Ovary (tissue), 9 donors: ENCODE results near the gene FXYD4. TPM values are rescaled to one million over a fixed set of nuclear protein-coding genes. Genes with fewer than 3 reads are reported as not detected.
"Not testable (repeated sequence)": the region's sequence is repeated elsewhere in the genome, so short reads cannot be mapped to it uniquely, and the experiment has no call there.

ENCODE experiments used
- DNase-seq, 5 donors: peaks; one replicate each; pipeline ENCODE4 v3.0.0-alpha.2; 2019 to 2020
- H3K27ac ChIP-seq, 2 donors: fragments of 200-600 bp; one replicate each; pipeline versions ENCODE4 v1.5.1 to v1.8.0; 2019 to 2022
- H3K27me3 ChIP-seq: fragments of 200-600 bp; one replicate; pipeline ENCODE4 v1.8.0; 2022
- H3K36me3 ChIP-seq: fragments of 200-600 bp; sonication (generic); one replicate; pipeline ENCODE4 v1.5.1; 2019
- H3K4me1 ChIP-seq: one replicate; pipeline ENCODE4 v1.8.1; 2013; ENCODE audit warnings: mild to moderate bottlenecking, moderate library complexity; ENCODE audit not compliant: insufficient read depth
- H3K4me3 ChIP-seq: fragments of 200-600 bp; sonication (generic); one replicate; pipeline ENCODE4 v1.5.1; 2017
- H3K9me3 ChIP-seq, 2 donors: fragments of 200-600 bp in 1 of 2; sonication (generic) in 1 of 2; one replicate each; pipeline versions ENCODE4 v1.5.1 to v1.8.1; 2013 to 2019; ENCODE audit warnings: mild to moderate bottlenecking in 1 of 2, moderate library complexity in 1 of 2
- EP300 ChIP-seq: sonication (generic); formaldehyde crosslinking; IDR thresholded peaks from one replicate; pipeline ENCODE4 v1.6.1; 2017; ENCODE audit warnings: antibody characterized with exemption
- POLR2A ChIP-seq: fragments of 450-650 bp; IDR thresholded peaks from one replicate; pipeline ENCODE4 v1.6.1; 2017; ENCODE audit warnings: antibody characterized with exemption, mild to moderate bottlenecking, moderate library complexity
- WGBS, 3 donors: extraction: QIAGEN DNeasy Blood & Tissue Kit in 1 of 3; methylation state at CpG; one replicate each; pipeline versions ENCODE4 v1.1.5 to v1.1.7; 2013 to 2017; 5-methylcytosine and 5-hydroxymethylcytosine counted together
- intact Hi-C, 4 donors: fragments of 100-400 bp; cut with DNase I; formaldehyde crosslinking; loops; one replicate each; pipeline versions ENCODE4 v1.11.0 to v1.15.1; 2022 to 2023
- polyA plus RNA-seq, 2 donors: library from polyadenylated mRNA; stranded (reverse); fragments of 200-250 nt in 1 of 2; fragments of 350-450 nt in 1 of 2; fragmentation: Illumina TruSeq in 1 of 2; extraction: RNeasy Lipid Tissue Mini Kit (QIAGEN cat#74804) in 1 of 2; gene quantifications; one replicate each; pipeline ENCODE4 v1.2.3, GENCODE V29; 2013 to 2014
- total RNA-seq, 7 donors: library from RNA; depleted of rRNA in 2 of 7; stranded (reverse); fragments of >200 nt in 2 of 7; fragmentation: NEBNext Ultra II Directional in 3 of 7; extraction: Animal tissue kit (Norgen Biotek cat#: 25700) in 3 of 7; gene quantifications; one replicate each; pipeline versions ENCODE4 v1.1.0 to v1.2.4, GENCODE V29; 2016 to 2023
- TF ChIP-seq, protein P1 (sequence below), 3 donors: fragments of 450-650 bp in 2 of 3; fragments of 200-600 bp in 1 of 3; IDR thresholded peaks; one replicate each; pipeline versions ENCODE4 v1.5.1 to v1.8.0; 2016 to 2022; ENCODE audit warnings: antibody characterized with exemption in 3 of 3, mild to moderate bottlenecking in 1 of 3
- donor health status: DM: no; HTN: no; CAD: no; lungs with moderate emphysema.
- donor health status: DM: no; HTN: no; CAD: no.
- donor health status: Bipolar disorder and iron deficiency.
- donor health status: DM: yes; HTN: yes; CAD: no.
- donor health status: DM: no; HTN: no; CAD: no.
- donor health status: DM: yes; HTN: yes; CAD: no.

Gene FXYD4
- total and polyA plus RNA-seq, 9 donors = not detected

DNA sequence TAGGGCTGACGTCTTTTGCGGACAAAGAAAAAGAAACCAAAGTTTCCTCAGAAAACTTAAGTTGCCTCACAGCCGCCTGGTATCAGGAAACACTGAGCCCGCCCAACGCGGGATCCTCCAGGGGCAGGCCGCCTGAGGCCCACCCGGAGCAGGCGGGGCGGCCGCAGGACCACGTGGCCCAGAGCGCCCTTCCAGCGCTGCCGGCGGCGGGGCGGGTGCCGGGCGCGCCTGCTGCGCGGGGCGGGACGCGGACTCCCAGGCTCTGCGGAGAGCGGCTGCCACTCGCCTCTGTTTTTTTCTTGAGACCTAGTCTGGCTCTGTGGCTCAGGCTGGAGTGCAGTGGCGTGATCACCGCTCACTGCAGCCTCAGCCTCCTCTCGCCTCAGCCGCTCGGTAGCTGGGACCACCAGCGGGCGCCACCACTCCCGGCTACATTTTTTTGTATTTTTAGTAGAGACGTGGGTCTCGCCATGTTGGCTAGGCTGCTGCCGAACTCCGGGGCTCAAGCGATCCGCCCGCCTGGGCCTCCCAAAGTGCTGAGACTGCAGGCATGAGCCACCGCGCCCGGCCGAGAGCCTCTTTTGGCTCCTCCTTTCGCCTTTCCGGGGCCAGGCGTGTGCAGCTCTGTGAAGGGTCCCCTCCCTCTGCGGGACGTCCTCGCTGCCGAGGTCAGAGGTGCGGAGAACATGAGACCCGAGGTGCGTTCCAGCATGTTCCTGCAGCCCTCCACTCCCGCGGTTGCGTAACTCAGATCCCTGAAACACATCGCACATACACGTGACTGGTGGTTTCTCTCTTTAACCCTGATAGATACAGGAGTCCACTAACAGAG, 49.1 kb downstream of the FXYD4 start:
- DNase-seq = peak; percentile 87 to 92 (median 91)
- TF ChIP-seq, protein P1, sequence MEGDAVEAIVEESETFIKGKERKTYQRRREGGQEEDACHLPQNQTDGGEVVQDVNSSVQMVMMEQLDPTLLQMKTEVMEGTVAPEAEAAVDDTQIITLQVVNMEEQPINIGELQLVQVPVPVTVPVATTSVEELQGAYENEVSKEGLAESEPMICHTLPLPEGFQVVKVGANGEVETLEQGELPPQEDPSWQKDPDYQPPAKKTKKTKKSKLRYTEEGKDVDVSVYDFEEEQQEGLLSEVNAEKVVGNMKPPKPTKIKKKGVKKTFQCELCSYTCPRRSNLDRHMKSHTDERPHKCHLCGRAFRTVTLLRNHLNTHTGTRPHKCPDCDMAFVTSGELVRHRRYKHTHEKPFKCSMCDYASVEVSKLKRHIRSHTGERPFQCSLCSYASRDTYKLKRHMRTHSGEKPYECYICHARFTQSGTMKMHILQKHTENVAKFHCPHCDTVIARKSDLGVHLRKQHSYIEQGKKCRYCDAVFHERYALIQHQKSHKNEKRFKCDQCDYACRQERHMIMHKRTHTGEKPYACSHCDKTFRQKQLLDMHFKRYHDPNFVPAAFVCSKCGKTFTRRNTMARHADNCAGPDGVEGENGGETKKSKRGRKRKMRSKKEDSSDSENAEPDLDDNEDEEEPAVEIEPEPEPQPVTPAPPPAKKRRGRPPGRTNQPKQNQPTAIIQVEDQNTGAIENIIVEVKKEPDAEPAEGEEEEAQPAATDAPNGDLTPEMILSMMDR (IDR thresholded peaks at IDR 0.05) = no peak
- TF ChIP-seq POLR2A (peak; percentile 66), EP300 (peak; percentile 57)
- WGBS, 3 donors = 0 to 1% (median 0%) methylated on average over 58 to 63 of the region's 63 CpGs
- Histone ChIP-seq H3K4me3 (peak overlapping the region; percentile 69), H3K27ac (peak overlapping the region; percentile 90), H3K9me3 (no peaks in the 10 kb centered on the region), H3K36me3 (no peaks in the 10 kb centered on the region), H3K4me1 (peaks cover 5% of the 10 kb centered on the region), H3K27me3 (no peaks in the 10 kb centered on the region)
- intact Hi-C loops = loop anchor here in 2 of 4 donors (2.0 kb wide), 2 partner anchors 14 to 16 kb away; partner anchors contain the start of gene ZNF487 (in 1 of the 2)

DNA sequence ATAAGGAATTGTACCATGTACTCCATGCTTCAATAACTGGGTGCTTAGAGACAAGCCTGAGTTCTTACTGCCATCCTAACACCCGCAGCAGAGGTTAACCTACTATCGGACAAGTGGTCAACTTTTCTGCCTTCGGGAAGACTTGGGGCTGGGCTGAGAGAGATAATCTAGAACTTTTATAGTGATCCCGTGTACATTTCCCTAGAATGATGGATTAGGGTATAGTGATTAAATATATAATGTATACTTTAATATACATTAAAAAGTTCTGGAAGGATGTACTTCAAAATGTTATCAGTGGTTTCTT, 49.7 kb downstream of the FXYD4 start:
- intact Hi-C loops = loop anchor here in 2 of 4 donors (2.0 kb wide), 2 partner anchors 14 to 16 kb away; partner anchors contain the start of gene ZNF487 (in 1 of the 2)
- H3K4me3 ChIP-seq = peak overlapping the region; percentile 69
- no peaks in the 10 kb centered on the region for H3K27me3 ChIP-seq
- H3K4me1 ChIP-seq = peaks cover 5% of the 10 kb centered on the region
- TF ChIP-seq, protein P1 (IDR thresholded peaks at IDR 0.05) = no peak
- TF ChIP-seq EP300 = no peak
- TF ChIP-seq POLR2A = no peak
- no peaks in the 10 kb centered on the region for H3K36me3 ChIP-seq
- WGBS, 3 donors = 6 to 11% (median 9%) methylated on average over 4 of the region's 4 CpGs
- DNase-seq = no peak
- no peaks in the 10 kb centered on the region for H3K9me3 ChIP-seq
- H3K27ac ChIP-seq = peak overlapping the region; percentile 90

DNA sequence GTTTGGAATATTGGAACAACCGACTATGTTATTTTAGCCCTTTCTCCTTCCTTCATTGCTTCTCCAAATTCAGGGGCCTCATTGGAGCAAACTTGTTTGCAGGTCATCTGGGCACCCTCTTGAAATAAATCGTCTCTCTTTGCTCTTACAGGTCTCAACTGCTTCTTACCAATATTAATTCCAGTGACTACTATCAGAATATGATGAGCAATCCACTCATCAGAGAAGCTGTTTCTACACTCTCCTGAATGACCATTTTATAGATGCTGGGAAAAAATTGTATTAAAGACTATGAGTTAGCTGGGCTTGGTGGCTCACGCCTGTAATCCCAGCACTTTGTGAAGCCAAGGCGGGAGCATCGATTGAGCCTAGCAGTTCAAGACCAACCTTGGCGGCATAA, 50.1 kb downstream of the FXYD4 start:
- no peak for DNase-seq
- no peak overlapping the region for H3K4me3 ChIP-seq
- no peaks in the 10 kb centered on the region for H3K36me3 ChIP-seq
- H3K27ac ChIP-seq = peak overlapping the region in 1 of 2 donors; percentile 90
- intact Hi-C loops = loop anchor here in 2 of 4 donors (2.0 kb wide), 2 partner anchors 15 kb away; partner anchors contain the start of gene ZNF487 (in 1 of the 2)
- H3K4me1 ChIP-seq = peaks cover 5% of the 10 kb centered on the region
- no peaks in the 10 kb centered on the region for H3K9me3 ChIP-seq
- TF ChIP-seq EP300 (no peak), POLR2A (no peak)
- TF ChIP-seq, protein P1 (IDR thresholded peaks at IDR 0.05) = no peak
- no peaks in the 10 kb centered on the region for H3K27me3 ChIP-seq
- WGBS, 3 donors = 75 to 80% (median 78%) methylated on average over 6 of the region's 6 CpGs

DNA sequence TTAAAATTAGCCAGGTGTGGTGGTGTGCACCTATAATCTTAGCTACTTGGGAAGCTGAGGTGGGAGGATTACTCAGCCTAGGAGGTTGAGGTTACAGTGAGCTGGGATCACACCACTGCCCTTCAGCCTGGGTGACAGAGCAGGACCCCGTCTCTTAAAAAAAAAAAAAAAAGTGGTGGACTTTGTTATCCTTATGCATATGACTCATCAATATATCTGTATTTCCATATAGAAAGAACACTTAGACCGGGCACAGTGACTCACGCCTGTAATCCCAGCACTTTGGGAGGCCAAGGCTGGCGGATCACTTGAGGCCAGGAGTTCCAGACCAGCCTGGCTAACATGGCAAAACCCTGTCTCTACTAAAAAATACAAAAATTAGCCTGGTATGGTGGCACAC, 50.5 kb downstream of the FXYD4 start:
- not testable (repeated sequence) for H3K4me3 ChIP-seq, DNase-seq, H3K27me3 ChIP-seq, H3K4me1 ChIP-seq, H3K36me3 ChIP-seq, H3K9me3 ChIP-seq
- intact Hi-C loops = loop anchor here in 2 of 4 donors (2.0 kb wide), 2 partner anchors 15 kb away; partner anchors contain the start of gene ZNF487 (in 1 of the 2)
- 90 to 96% (median 95%) methylated on average over 4 of the region's 4 CpGs for WGBS, 3 donors
- peak overlapping the region in 1 of 2 donors; percentile 90 for H3K27ac ChIP-seq

DNA sequence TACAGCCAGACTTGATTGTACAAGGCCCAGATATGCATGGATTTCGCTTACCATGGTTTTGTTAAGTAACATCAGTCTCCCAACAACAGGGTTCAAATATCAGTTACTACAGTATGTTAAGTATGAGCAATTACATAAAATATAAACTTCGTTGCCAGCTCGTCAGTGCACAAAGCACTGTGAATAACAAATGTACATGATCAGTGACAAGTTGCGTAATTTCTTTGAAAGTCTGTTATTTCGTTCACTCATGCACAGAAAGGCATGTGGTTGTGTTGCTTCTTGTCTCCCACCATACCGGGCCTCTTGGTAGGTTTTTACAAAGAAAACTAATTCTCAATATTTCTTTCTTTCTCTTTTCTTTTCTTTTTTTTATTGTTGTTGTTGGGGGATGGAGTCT, 53.0 kb downstream of the FXYD4 start:
- DNase-seq = no peak
- Histone ChIP-seq H3K9me3 (no peaks in the 10 kb centered on the region), H3K36me3 (no peaks in the 10 kb centered on the region), H3K27me3 (no peaks in the 10 kb centered on the region), H3K27ac (no peak overlapping the region), H3K4me1 (peaks cover 3% of the 10 kb centered on the region), H3K4me3 (no peak overlapping the region)
- TF ChIP-seq POLR2A (no peak), EP300 (no peak)
- TF ChIP-seq, protein P1 (IDR thresholded peaks at IDR 0.05) = no peak
- 93 to 96% (median 96%) methylated on average over 6 of the region's 6 CpGs for whole genome bisulfite sequencing, 3 donors
- intact Hi-C loops = no loop called here
